ENCODE data around the gene FAM227B.
A peak's percentile ranks its signal among the peaks of the same experiment; 100 is the strongest.
"Not testable (repeated sequence)": the region's sequence is repeated elsewhere in the genome, so short reads cannot be mapped to it uniquely, and the experiment has no call there.

FAM227B gene

GRCh38 chr15:49495993-49496753 lies 124.4 kb downstream of the FAM227B start:
- DNase-seq (ENCODE audit: low read depth in 3 of 3): no peak

- DNase-seq (ENCODE audit: low read depth in 3 of 3): no peak
Measured at GRCh38 chr15:49494842-49495241, 125.8 kb downstream of the FAM227B start.

GRCh38 chr15:49492830-49493229 lies 127.8 kb downstream of the FAM227B start:
- DNase-seq (ENCODE audit: low read depth in 3 of 3): no peak

- DNase-seq (ENCODE audit: low read depth in 3 of 3): no peak
Measured at GRCh38 chr15:49492151-49492550, 128.5 kb downstream of the FAM227B start.

GRCh38 chr15:49490966-49491365 lies 129.7 kb downstream of the FAM227B start:
- no peak for DNase-seq (ENCODE audit: low read depth in 3 of 3)

GRCh38 chr15:49485401-49485800 lies 135.2 kb downstream of the FAM227B start:
- DNase-seq (ENCODE audit: low read depth in 3 of 3): not testable (repeated sequence)

GRCh38 chr15:49478982-49479381 lies 141.6 kb downstream of the FAM227B start:
- DNase-seq (ENCODE audit: low read depth in 3 of 3): not testable (repeated sequence)

GRCh38 chr15:49478021-49478420 lies 142.6 kb downstream of the FAM227B start:
- not testable (repeated sequence) for DNase-seq (ENCODE audit: low read depth in 3 of 3)

GRCh38 chr15:49473031-49473430 lies 147.6 kb downstream of the FAM227B start:
- DNase-seq (ENCODE audit: low read depth in 3 of 3): no peak

GRCh38 chr15:49472338-49472737 lies 148.3 kb downstream of the FAM227B start:
- DNase-seq (ENCODE audit: low read depth in 3 of 3): no peak

GRCh38 chr15:49471733-49472132 lies 148.9 kb downstream of the FAM227B start:
- DNase-seq (ENCODE audit: low read depth in 3 of 3): no peak

GRCh38 chr15:49471248-49471647 lies 149.4 kb downstream of the FAM227B start:
- peak in 2 of 3 donors; percentile 15 to 36 for DNase-seq (ENCODE audit: low read depth in 3 of 3)

GRCh38 chr15:49468481-49468839 lies 152.2 kb downstream of the FAM227B start:
- no peak for DNase-seq (ENCODE audit: low read depth in 3 of 3)

GRCh38 chr15:49467746-49468480 lies 152.7 kb downstream of the FAM227B start:
- DNase-seq (ENCODE audit: low read depth in 3 of 3): no peak

- no peak for DNase-seq (ENCODE audit: low read depth in 3 of 3)
Measured at GRCh38 chr15:49466119-49466518, 154.5 kb downstream of the FAM227B start.

GRCh38 chr15:49464522-49464921 lies 156.1 kb downstream of the FAM227B start:
- DNase-seq (ENCODE audit: low read depth in 3 of 3): no peak

- no peak for DNase-seq (ENCODE audit: low read depth in 3 of 3)
Measured at GRCh38 chr15:49462232-49462844, 158.3 kb downstream of the FAM227B start.

GRCh38 chr15:49460411-49460941 lies 160.1 kb downstream of the FAM227B start:
- no peak for DNase-seq (ENCODE audit: low read depth in 3 of 3)

- no peak for DNase-seq (ENCODE audit: low read depth in 3 of 3)
Measured at GRCh38 chr15:49458145-49458544, 162.5 kb downstream of the FAM227B start.

- DNase-seq (ENCODE audit: low read depth in 3 of 3): no peak
Measured at GRCh38 chr15:49456166-49456565, 164.5 kb downstream of the FAM227B start.

GRCh38 chr15:49452595-49452994 lies 168.0 kb downstream of the FAM227B start:
- DNase-seq (ENCODE audit: low read depth in 3 of 3): no peak

- no peak for DNase-seq (ENCODE audit: low read depth in 3 of 3)
Measured at GRCh38 chr15:49441816-49442215, 178.8 kb downstream of the FAM227B start.

- DNase-seq (ENCODE audit: low read depth in 3 of 3): no peak
Measured at GRCh38 chr15:49441356-49441755, 179.3 kb downstream of the FAM227B start.

All from stimulated activated CD4-positive, alpha-beta T cell treated with anti-CD3 and anti-CD28 coated beads, TNF-alpha, amount 100 ng/mL, for 48 hours (primary cell).